ENCODE data around the gene MPZL3.
A peak's percentile ranks its signal among the peaks of the same experiment; 100 is the strongest.

The MPZL3 gene

GRCh38 chr11:118229274-118229847, 22.8 kb downstream of the MPZL3 start:
- ATAC-seq (no peak), DNase-seq (no peak)
- peak overlapping the region; percentile 18 to 73 for H3K4me3 Mint-ChIP-seq
- H3K9me3 Mint-ChIP-seq = peaks cover 5 to 7% of the 10 kb centered on the region in 2 donors
- H3K27ac Mint-ChIP-seq = peak overlapping the region; percentile 85 to 88
- H3K27me3 Mint-ChIP-seq = no peaks in the 10 kb centered on the region
- no peaks in the 10 kb centered on the region for H3K4me1 Mint-ChIP-seq

GRCh38 chr11:118227865-118228785, 24.0 kb downstream of the MPZL3 start:
- Mint-ChIP-seq H3K27ac (peak overlapping the region; percentile 85 to 97), H3K9me3 (peaks cover 5 to 7% of the 10 kb centered on the region in 2 donors), H3K4me1 (no peaks in the 10 kb centered on the region), H3K27me3 (no peaks in the 10 kb centered on the region), H3K4me3 (peak overlapping the region; percentile 69 to 78)
- peak; percentile 33 for ATAC-seq
- peak in 1 of 2 donors; percentile 59 for DNase-seq

- peaks cover 5 to 7% of the 10 kb centered on the region in 2 donors for H3K9me3 Mint-ChIP-seq
- peak overlapping the region; percentile 69 to 78 for H3K4me3 Mint-ChIP-seq
- no peaks in the 10 kb centered on the region for H3K27me3 Mint-ChIP-seq
- DNase-seq (no peak), ATAC-seq (peak; percentile 28)
- peak overlapping the region; percentile 44 to 97 for H3K27ac Mint-ChIP-seq
- peaks cover 12% of the 10 kb centered on the region for H3K4me1 Mint-ChIP-seq
These were observed 25.4 kb downstream of the MPZL3 start for GRCh38 chr11:118226781-118227180.

- no peak for ATAC-seq
- Mint-ChIP-seq H3K27ac (peak overlapping the region; percentile 96 to 97), H3K4me3 (peak overlapping the region; percentile 69 to 78), H3K27me3 (no peaks in the 10 kb centered on the region), H3K4me1 (peaks cover 17% of the 10 kb centered on the region), H3K9me3 (peaks cover 5 to 7% of the 10 kb centered on the region in 2 donors)
- no peak for DNase-seq
These were observed 25.9 kb downstream of the MPZL3 start for GRCh38 chr11:118226296-118226695.

- peaks cover 5 to 7% of the 10 kb centered on the region in 2 donors for H3K9me3 Mint-ChIP-seq
- peak; percentile 71 to 84 for DNase-seq
- peak within 1 kb of the TSS; percentile 89 to 92 for H3K4me3 Mint-ChIP-seq
- peak; percentile 85 for ATAC-seq
- peak within 1 kb of the TSS; percentile 96 to 99 for H3K27ac Mint-ChIP-seq
- H3K27me3 Mint-ChIP-seq = no peaks in the 10 kb centered on the region
- peaks cover 33% of the 10 kb centered on the region for H3K4me1 Mint-ChIP-seq
These were observed 27.5 kb downstream of the MPZL3 start, which contains the start of gene JAML for GRCh38 chr11:118224511-118225188. TSS of gene JAML (minus strand) at chr11:118225011. CDS start at chr11:118214866, 10,145 bp downstream.

GRCh38 chr11:118223992-118224391, 28.2 kb downstream of the MPZL3 start:
- Mint-ChIP-seq H3K27ac (peak overlapping the region; percentile 96 to 99), H3K27me3 (no peaks in the 10 kb centered on the region), H3K4me1 (peaks cover 40% of the 10 kb centered on the region), H3K4me3 (peak overlapping the region; percentile 85 to 92), H3K9me3 (peaks cover 5 to 7% of the 10 kb centered on the region in 2 donors)
- peak; percentile 52 for ATAC-seq
- DNase-seq = peak in 1 of 2 donors; percentile 53

GRCh38 chr11:118223570-118223969, 28.6 kb downstream of the MPZL3 start:
- Mint-ChIP-seq H3K4me1 (peaks cover 44% of the 10 kb centered on the region), H3K9me3 (peaks cover 5 to 7% of the 10 kb centered on the region in 2 donors), H3K4me3 (peak overlapping the region; percentile 85 to 92), H3K27me3 (no peaks in the 10 kb centered on the region), H3K27ac (peak overlapping the region; percentile 96 to 99)
- peak; percentile 39 for ATAC-seq
- DNase-seq = no peak

GRCh38 chr11:118222437-118222836, 29.7 kb downstream of the MPZL3 start:
- Mint-ChIP-seq H3K9me3 (peaks cover 5 to 7% of the 10 kb centered on the region in 2 donors), H3K27me3 (no peaks in the 10 kb centered on the region), H3K4me3 (peak overlapping the region; percentile 92 to 98), H3K4me1 (peaks cover 55% of the 10 kb centered on the region), H3K27ac (peak overlapping the region; percentile 97 to 98)
- DNase-seq = no peak
- no peak for ATAC-seq

- peaks cover 5 to 7% of the 10 kb centered on the region in 2 donors for H3K9me3 Mint-ChIP-seq
- peak in 1 of 2 donors; percentile 68 for DNase-seq
- peaks cover 65% of the 10 kb centered on the region for H3K4me1 Mint-ChIP-seq
- peak overlapping the region; percentile 92 to 98 for H3K4me3 Mint-ChIP-seq
- no peaks in the 10 kb centered on the region for H3K27me3 Mint-ChIP-seq
- no peak for ATAC-seq
- peak overlapping the region; percentile 97 to 98 for H3K27ac Mint-ChIP-seq
These were observed 30.7 kb downstream of the MPZL3 start for GRCh38 chr11:118221419-118221818.

GRCh38 chr11:118219732-118220131, 32.4 kb downstream of the MPZL3 start:
- ATAC-seq (no peak), DNase-seq (no peak)
- Mint-ChIP-seq H3K4me1 (peaks cover 81% of the 10 kb centered on the region), H3K9me3 (no peaks in the 10 kb centered on the region), H3K27me3 (no peaks in the 10 kb centered on the region), H3K4me3 (peak overlapping the region; percentile 92 to 98), H3K27ac (peak overlapping the region; percentile 92 to 94)

- Mint-ChIP-seq H3K27ac (peak overlapping the region; percentile 92 to 94), H3K9me3 (no peaks in the 10 kb centered on the region), H3K4me3 (peak overlapping the region; percentile 92 to 98), H3K27me3 (no peaks in the 10 kb centered on the region), H3K4me1 (peaks cover 86% of the 10 kb centered on the region)
- DNase-seq = no peak
- ATAC-seq = no peak
These were observed 32.9 kb downstream of the MPZL3 start for GRCh38 chr11:118219244-118219643.

- Mint-ChIP-seq H3K27me3 (no peaks in the 10 kb centered on the region), H3K9me3 (no peaks in the 10 kb centered on the region), H3K4me3 (peak overlapping the region; percentile 92 to 98), H3K27ac (peak overlapping the region; percentile 94 to 97), H3K4me1 (peaks cover 98% of the 10 kb centered on the region)
- peak in 1 of 2 donors; percentile 57 for DNase-seq
- ATAC-seq = peak; percentile 80
These were observed 34.6 kb downstream of the MPZL3 start for GRCh38 chr11:118217575-118217974.

- H3K4me3 Mint-ChIP-seq = peak overlapping the region; percentile 92 to 98
- no peaks in the 10 kb centered on the region for H3K9me3 Mint-ChIP-seq
- H3K27ac Mint-ChIP-seq = peak overlapping the region; percentile 94 to 97
- ATAC-seq = peak; percentile 85
- peaks cover 98% of the 10 kb centered on the region for H3K4me1 Mint-ChIP-seq
- DNase-seq = peak; percentile 56 to 72
- no peaks in the 10 kb centered on the region for H3K27me3 Mint-ChIP-seq
These were observed 35.3 kb downstream of the MPZL3 start for GRCh38 chr11:118216621-118217481.

GRCh38 chr11:118215765-118216164, 36.4 kb downstream of the MPZL3 start:
- peaks cover 99% of the 10 kb centered on the region for H3K4me1 Mint-ChIP-seq
- H3K27me3 Mint-ChIP-seq = no peaks in the 10 kb centered on the region
- peak overlapping the region; percentile 92 to 98 for H3K4me3 Mint-ChIP-seq
- ATAC-seq (no peak), DNase-seq (no peak)
- H3K27ac Mint-ChIP-seq = peak overlapping the region; percentile 94 to 97
- no peaks in the 10 kb centered on the region for H3K9me3 Mint-ChIP-seq
